HPDE6-E6E7 (cell line): ENCODE results near the gene SEL1L3.
"Not testable (repeated sequence)": the region's sequence is repeated elsewhere in the genome, so short reads cannot be mapped to it uniquely, and the experiment has no call there.

Experiments
- DNase-seq: peaks from one replicate; pipeline ENCODE4 v3.0.0; 2011; ENCODE audit warnings: missing footprints; ENCODE audit errors: extremely low spot score

Gene SEL1L3

DNA sequence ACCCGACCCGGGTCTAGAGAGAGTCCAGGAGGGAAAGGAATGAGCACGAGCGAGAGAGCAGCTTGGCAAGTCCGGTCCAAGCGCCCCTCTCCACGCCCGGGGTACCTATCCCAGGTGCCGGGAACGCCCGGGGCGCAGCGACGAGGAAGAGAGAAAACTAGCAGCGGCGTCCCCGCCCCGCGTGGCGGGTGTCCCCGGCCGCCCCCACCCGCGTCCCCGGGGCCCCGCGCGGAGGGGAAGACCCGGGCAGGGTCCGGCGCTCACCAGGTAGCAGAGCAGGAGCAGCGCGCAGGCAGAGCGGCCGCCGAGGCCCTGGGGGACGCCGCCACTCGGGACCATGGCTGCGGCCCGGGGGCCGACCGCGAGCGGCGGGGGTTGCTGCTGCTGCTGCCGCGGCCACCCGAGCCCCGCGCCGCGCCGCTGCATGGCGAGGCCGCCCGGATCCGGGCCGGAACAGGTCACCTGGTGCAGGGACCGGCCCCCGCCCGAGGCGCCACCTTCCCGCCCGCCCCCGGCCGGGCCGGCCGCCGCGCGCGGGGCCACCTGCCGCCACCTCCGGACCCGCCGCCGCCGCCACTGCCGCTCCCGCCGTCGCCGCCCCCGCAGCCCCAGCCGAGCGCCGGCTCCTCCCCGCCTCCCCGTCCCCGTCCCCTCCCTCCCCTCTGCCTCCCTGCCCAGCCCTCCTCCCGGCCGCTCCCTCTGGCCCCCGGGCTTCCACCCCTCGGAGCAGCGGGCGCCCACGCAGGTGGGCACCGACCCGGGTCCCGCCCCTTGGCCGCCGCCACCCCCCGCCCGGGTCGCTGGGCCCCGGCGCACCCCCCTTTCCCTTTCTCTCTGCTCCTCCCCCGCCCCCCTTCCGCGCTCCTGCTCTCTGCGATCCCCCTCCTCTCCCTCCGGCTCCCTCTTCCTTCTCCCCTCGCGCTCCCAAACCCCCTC is at the start of gene SEL1L3:
Gene SEL1L3, minus strand, starts transcription at position 578 of the 936 bp plus-strand sequence. Its CDS starts 152 bp downstream, at position 426.
- no peak for DNase-seq

DNA sequence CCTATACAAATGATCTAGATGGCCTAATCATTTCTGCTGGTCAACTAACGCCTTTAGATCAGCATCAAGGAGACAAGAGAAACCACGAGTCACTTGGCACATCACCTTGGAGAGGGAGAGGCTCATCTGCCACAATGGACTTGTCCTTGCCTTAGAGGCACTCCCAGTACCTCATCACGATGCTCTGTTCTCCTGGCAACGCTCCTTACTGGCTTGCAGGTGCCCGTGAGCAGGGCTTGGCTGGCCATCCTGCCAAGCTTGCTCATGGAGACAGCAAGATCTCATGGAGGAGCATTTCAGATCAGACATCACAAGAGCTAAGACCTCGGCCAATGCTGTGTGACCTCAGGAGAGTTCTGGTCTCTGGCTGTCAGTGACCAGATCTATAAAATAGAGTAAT is 48.6 kb upstream of the SEL1L3 start:
- DNase-seq, result no peak

DNA sequence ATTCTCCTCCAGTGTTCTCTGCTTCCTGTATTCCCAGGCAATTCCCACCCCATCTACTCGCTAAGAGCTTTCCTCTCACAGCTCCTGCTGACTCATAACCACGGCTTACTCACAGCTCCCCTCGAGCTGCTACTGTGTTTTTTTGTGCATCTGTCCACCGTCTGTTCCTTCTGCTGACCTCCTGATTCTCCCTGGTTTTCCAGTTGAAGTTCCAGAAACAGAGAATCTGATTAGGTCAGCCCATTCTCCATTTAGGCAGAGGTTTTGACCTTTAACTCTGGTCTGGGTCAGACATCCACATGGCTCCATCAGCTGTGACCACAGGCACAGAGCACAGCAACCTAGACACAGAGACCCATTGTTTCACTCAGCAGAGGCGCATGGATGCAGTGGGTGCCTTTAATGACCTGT is 45.7 kb upstream of the SEL1L3 start:
- peak; percentile 81 for DNase-seq

DNA sequence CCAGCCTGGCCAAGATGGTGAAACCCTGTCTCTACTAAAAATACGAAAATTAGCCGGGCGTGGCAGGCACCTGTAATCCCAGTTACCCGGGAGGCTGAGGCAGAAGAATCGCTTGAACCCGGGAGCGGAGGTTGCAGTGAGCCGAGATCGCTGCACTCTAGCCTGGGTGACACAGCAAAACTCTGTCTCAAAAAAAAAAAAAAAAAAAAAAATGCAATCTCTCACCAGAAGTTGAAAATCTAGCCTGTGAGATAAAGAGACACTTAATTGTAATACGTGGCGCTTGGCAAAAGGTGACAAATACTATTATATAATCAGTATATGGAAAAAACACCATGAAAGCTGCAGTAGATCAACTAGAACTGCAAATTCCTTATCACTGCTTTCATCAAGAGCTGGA is 43.3 kb upstream of the SEL1L3 start:
- not testable (repeated sequence) for DNase-seq

DNA sequence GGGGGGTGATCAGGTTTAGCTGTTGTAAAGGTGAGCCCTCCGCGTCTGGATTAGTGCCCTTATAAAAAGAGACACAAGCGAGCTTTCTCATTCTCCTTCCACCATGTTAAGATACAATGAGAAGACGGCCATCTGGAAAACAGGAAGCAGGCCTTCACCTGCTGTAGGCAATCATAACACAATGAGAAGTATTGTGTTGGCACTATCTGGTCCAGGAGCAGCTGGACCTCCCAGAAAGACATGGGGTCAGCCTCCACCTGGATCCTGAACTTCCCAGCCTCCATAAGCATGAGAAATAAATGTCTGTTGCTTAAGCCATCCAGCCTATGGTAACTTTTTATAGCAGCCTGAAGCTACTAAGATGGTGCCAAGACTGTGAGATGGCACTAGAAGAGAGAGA is 42.6 kb upstream of the SEL1L3 start:
- no peak for DNase-seq

DNA sequence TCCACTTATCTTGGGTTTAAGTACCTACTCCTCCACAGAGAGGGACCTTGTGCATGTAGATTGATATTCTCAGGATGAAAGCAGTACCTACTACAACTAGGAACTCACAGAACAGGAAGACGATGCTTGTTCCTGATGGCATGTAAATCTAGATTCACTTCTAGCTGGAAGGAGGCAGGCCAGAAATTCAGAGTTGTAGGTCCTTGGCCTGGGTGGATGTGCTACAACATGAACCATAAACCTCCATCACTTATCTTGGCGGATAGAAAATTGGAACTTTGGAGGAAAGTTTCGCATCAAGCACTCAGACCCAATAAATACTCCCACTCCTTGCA is 41.9 kb upstream of the SEL1L3 start:
- no peak for DNase-seq

DNA sequence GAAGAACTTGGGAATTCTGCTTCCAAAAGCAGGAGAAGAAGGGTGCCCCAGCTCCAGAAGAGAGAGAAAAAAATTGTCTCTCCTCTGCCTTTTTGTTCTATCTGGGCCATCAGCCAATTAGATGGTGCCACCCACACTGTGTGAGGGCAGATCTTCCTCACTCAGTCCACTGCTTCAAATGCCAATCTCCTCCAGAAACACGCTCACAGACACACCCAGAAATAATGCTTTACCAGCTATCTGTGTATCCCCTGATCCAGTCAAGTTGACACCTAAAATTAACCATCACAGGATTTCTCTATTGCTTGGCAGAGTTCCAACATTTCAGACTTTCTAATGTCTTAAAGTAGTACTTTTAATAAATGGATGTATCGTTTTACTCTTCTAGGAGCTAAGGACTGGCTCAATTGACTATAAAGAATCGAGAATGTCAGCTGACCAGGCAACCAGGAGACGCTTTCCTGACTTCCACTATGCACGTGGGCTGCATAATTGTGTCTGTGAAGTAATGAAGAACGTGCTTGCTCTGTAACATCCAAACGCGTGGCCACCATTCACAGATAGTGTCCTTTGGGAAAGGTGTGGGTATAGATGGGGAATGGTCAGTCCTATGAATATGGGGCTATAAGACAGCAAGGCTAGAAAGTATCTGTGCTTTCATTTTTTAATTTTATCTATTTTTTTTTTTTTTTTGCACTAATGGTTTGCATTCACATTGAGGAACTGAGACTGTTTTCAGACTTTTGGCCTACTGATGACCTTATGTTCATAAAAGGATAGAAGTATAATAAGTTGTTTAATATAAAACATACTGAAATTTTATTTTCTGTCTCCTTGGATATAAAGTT is 41.3 kb upstream of the SEL1L3 start:
- DNase-seq, result no peak

DNA sequence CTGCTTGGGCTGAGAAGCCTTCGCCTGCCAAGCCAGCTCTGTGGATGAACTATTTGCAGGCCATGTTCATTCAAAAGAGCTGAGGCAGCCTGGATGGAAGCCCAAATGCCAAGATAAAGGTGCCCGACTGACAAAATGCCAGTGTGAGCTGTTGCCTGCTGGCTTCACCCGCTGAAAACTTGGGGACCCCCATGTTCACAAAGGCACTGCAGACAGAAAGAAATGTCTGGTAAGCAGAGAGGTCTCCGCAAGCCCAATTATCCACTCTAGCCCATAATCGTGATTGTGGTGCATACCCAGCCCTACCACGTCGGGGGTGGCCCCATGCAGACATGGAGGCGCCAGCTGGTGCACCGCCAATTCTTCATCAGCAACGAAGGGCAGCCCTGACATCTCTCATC is 38.2 kb upstream of the SEL1L3 start:
- DNase-seq, result no peak

DNA sequence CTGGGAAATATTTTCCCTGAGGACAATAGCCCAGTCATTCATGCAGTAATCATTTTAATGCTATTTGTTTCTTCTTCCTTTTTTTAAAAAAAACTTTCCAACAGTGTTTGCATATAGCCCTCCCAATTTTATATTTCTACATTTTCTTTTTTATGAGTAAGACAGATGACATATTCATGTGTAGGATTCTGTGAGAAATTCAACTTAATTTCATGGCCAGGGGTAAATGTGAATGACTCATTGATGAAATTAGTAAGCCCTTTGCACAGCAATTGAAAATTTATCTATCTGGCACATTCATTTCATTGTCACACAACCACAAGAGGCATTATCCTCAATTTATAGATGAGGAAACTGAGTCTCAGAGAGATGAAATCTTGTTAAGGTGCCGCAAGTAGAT is 37.5 kb upstream of the SEL1L3 start:
- DNase-seq, result no peak

DNA sequence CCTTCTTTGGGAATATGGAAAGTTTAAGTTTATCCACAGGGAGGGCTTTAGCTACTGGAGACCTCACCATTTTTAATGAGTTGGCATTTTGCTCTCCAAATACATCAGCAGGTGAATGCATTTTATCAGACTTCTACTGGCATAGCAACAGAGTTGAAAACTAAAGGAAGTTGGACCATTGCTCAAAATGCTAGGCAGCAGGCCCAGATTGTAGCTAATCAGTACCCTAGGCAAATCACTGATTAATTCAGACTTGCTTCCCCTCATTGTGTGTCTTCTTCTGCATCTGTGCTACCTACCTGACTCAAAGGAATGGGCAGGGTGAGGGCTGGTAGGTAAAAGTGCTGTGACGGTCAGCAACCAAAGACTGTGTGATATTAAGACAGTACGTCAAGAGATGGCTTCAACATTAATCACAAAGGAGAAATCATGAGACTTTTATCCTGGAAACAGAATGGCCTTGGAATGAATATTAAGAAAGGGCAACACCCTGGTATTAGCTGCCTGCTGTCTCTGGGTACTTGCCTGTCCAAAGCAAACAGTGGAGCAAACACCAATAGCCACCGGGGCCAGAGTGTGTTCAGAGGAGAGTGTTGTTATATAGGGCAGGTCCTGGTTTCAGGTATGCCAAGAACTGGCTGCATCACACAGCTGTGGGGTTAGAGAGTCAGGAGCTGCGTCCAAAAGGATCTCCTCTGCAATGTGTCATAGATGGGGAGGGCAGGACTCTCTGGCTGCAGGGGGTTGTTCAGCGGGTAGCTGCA is 34.2 kb upstream of the SEL1L3 start:
- no peak for DNase-seq

DNA sequence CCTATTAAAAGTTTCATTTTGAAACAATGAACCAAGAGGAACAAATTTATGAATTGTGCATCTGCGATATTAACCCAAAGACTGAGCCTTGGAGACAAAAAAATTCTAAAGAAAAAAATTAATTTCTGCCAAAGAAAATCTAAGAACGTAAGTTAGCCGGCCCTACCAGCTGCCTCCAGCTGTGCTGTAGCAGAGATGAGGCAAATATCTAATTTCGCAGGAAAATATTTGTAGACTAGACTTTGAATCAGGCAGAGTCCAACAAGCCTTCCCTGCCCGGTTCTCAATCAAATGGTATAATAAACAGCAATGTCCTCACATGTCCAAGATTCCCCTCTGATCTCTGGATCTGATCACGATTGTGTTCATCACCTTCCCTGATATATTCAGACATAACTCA is 30.0 kb upstream of the SEL1L3 start:
- DNase-seq, result no peak

DNA sequence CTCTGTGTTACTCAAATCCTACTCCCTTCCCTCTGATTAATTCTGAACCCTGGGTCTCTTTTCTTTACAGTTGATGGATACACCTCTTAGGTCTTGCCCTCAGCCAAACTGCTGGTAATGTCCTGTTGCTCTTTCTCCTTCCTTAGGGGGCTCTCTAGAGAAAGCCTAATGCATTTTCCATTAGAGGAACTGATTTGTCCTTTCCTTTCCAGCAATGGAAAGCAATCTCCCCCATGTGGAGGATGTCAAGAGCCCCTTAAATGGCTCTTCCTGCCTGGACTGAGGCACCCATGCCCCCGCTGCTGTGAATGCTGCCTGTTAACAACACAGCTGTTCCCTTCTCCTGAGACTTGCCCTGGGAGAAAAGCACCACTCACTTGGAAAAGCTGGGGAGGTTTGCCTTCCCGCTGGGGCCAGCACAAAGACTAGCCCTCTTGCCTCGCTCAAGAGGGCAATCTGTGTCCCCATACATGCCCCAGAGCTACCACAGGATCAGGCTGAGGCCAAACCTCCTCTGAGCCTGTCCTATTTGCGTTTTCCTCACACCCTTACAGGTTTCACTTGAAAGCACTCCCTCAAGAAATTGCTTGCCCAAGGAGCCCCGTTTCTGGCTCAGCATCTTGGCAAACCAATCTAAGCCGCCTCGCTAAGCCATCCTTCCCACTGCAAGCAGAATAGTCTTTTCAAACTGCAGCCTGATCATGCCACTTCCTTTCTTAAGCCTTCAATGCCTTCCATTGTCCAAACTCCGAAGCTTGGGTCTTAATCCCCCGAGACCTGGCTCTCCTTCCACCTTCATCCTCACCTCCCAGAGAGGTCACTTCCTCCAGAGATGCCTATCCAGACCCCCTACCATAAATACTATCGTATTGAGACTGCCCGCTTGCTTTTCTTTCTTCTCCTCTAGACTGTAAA is 28.0 kb upstream of the SEL1L3 start:
- DNase-seq, result no peak

DNA sequence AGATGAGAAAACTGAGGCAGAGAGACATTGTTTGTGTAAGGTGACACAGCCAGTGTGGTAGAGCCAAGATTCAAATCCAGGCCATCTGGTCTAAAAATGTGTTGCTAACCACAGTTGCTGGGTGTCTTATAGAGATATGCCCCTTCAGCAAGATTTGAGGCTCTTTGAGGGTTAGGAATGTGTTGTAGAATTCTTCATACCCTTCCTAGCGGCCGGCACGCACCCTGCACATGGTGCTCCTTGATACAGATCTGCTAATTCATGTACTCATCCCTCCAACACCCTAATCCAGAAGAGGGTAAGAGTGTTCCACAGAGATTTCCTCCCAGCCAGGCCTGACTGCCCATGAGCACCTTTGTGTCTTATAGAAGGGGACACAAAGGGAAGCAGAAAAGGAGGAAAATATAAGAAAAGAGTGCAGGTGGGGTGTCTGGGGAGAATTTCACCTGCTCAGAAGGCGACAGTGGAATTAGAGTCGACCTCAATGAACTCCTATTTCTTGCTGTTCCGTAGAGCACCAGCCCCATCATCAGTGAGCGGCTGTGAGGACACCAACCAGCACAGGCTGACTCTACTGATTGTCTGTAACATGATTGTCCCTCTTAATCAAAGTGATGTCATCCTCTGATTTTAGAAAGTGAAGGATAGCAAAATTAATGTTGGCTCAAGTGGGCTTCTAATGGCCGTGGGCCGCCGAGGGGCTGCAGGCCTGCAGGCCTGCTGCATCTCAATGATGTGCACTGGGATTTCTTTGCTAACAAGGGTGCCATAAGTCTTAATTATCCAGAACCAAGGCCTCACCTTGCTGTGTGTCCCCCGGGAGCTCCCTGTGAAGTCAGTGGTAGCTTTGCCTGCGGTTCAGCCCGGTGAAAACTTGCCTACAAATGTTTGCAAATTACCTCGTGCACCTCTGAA is 27.1 kb upstream of the SEL1L3 start:
- no peak for DNase-seq

DNA sequence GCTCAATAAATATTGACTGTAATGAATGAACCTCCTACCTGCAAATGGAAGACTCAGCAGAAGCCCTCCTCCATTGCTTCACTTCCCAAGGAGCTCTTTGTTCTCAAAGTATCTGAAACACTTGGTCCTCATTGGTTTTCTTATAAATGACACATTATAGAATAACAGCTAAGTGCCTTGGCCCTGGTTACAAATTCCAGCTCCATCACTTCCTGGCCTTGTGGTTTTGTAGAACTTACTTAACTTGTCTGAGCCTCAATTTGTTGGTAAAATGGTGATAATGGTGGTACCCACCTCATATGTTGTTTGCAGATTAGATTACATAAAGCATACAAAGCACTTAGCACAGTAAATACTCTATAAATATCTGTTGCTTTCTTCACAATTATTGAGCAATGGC is 26.0 kb upstream of the SEL1L3 start:
- DNase-seq, result no peak

DNA sequence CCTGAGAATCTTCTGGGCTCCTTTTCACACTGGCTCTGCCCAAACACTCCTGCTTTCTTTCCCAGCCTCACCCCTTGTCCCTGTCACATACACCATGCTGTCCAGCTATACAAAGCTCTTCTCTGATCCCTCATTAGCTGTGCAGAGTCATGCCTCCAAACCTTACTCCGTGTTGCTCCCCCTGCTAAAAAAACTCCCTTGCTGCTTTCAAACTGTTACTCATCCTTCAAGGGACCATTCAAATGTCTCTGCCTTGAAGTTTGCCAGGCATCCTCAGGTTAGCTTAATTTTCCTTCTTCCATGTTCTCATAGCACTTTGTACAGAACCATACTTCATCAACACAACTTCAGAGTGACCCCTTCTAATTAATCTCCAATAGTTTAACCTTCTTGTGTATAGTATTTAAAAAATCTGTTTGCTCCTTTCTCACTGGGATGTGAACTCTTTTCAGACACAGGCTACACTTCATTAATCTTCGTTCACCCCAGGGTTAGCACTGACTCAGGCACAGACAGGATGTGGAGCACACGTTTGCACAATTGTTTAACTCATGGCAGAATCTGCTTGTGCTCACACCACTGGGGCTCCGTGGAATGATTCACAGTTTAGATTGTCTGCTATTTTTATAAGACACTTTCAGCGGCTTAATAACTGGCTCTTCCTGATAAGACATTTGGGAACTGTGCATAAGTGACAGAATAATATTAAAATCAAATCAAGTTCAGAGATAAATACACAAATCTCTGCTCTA is 21.4 kb upstream of the SEL1L3 start:
- DNase-seq, result peak; percentile 13

DNA sequence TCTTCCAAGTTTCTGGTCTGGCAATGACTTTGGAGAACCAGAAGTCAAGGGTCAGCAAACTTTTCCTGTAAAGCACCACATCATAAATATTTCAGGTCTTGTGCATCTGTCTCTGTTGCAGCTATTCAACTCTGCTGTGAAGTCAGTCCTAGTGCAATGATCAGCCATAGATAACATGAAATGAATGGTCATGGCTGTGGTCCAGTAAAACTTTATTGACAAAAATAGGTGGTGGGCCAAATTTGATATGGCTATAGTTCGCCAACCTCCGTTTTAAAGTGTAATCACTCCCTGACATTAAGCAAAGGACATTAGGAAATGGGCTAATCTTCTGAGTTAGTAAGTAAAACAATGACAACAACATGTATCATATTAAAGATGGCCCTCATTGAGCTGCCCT is 20.8 kb upstream of the SEL1L3 start:
- no peak for DNase-seq

DNA sequence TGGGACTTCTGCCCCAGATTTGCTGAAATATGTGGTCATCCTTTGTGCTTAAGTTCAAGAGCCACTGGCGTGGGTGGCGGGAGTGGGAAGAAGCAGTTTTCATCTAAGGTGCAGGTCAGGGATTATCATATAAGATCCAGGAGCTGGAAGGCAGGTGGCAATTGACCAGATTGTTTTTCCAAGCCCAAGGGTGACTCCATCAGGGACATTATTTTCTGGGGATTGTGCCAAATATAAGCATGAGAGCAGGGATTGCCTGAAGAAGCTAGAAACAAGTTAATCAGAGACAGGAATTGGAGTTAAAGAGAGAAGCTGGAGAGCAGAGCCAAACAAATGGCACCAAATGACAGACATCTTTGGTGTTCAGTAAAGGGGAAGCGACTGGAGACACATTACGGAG is 19.4 kb upstream of the SEL1L3 start:
- DNase-seq, result no peak

DNA sequence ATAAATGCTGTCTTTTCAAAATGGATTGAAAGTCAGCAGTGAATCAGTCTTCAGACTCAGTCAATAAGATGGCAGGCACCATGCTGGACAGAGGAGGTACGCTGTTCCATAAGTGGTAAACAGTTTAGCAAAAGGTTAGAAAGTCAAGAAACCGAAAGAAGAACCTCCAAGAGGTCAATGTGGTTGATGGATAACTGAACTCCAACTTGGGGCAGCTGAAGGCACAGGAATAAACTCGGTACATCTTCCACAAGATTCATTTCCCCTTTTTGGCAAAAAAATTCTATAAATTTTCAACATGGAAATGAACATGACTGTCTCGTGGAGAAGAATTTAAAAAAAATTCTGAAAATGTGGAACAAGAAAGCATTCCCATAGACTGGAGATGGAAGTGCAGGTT is 18.4 kb upstream of the SEL1L3 start:
- no peak for DNase-seq

DNA sequence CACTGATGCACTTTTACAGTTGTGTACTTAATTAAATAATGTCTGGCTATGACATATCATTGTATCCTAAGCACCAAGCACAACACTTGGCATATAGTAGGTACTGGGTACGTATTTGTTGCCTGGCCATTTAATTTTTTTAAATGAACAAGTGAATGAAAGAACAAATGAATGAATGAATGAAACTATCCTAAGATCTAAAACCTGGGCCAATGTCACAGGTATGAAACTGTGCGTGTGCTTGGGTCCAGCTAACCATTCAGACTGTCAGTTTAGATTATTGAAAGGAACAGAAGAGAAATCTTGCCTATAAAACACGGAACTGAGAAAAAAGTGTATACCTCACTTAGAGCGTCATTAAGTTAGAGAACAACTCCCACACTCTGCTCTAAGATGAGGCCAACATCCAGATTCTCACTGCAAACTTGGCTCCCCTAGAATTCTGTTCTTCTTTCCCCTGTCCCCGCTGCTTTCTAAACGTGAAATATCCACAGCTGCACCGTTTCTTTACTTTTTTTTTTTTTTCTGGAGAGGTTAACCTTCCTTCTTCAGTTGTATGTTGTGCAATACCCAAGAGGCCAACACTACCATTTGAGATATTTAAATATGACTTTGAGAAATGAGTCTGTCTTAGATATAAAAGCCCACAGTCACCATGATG is 17.3 kb upstream of the SEL1L3 start:
- no peak for DNase-seq
